IMR-90 (cell line): ENCODE results near the gene CRNN. TPM values are rescaled to one million over a fixed set of nuclear protein-coding genes. Genes with fewer than 3 reads are reported as not detected.

Experiments
- ATAC-seq: fragments of 200-7000 bp; cut with Tn5 transposase; 2 replicates; pipeline ENCODE4 v1.9.1; 2020; ENCODE audit warnings: low read depth, mild to moderate bottlenecking, moderate library complexity
- BruUV-seq: library from RNA; stranded (reverse); fragments of 400-500 nt; replicated peaks from 2 replicates; lab custom pipeline; 2021; lab: Mats Ljungman, UMichigan
- CTCF ChIA-PET: fragments of 300-600 bp; formaldehyde crosslinking; extraction: SDS; loops from one replicate; lab custom pipeline; 2021; ENCODE audit warnings: antibody characterized with exemption; lab: Yijun Ruan, JAX
- POLR2A ChIA-PET: fragments of 300-600 bp; sonication (Branson Sonifier 250); formaldehyde crosslinking; loops from one replicate; lab custom pipeline; 2022; ENCODE audit warnings: antibody characterized with exemption; ENCODE audit not compliant: unreplicated experiment; lab: Charles Lee
- DNase-seq: peaks from one replicate; pipeline ENCODE4 v3.0.0; 2013
- H2AFZ ChIP-seq: replicated peaks from 2 replicates; pipeline ENCODE3; 2013; ENCODE audit warnings: low read length, mild to moderate bottlenecking; ENCODE audit not compliant: poor library complexity
- H2AK5ac ChIP-seq: 2 replicates; pipeline ENCODE4 v1.6.1; 2013; ENCODE audit warnings: low read depth, low read length, inconsistent platforms
- H2AK9ac ChIP-seq: replicated peaks from 2 replicates; pipeline ENCODE3; 2013; ENCODE audit warnings: mild to moderate bottlenecking, low read depth, low read length, moderate library complexity; ENCODE audit not compliant: poor library complexity
- H2BK120ac ChIP-seq: 2 replicates; pipeline ENCODE4 v1.6.1; 2013; ENCODE audit warnings: low read depth, low read length, inconsistent platforms
- H2BK15ac ChIP-seq: 3 replicates; pipeline ENCODE4 v1.6.1; 2013; ENCODE audit warnings: low read depth, low read length, inconsistent platforms
- H2BK20ac ChIP-seq: 2 replicates; pipeline ENCODE4 v1.6.1; 2013; ENCODE audit warnings: low read depth, mild to moderate bottlenecking, inconsistent platforms, low read length, moderate library complexity
- H2BK5ac ChIP-seq: 2 replicates; pipeline ENCODE4 v1.6.1; 2013; ENCODE audit warnings: mild to moderate bottlenecking, low read depth, low read length, inconsistent platforms; ENCODE audit not compliant: poor library complexity, severe bottlenecking
- H3K14ac ChIP-seq: replicated peaks from 2 replicates; pipeline ENCODE4 v1.6.1; 2013; ENCODE audit warnings: low read depth, low read length, inconsistent platforms
- H3K18ac ChIP-seq: 2 replicates; pipeline ENCODE4 v1.6.1; 2013; ENCODE audit warnings: low read depth, low read length, control low read depth
- H3K23ac ChIP-seq: 2 replicates; pipeline ENCODE4 v1.6.1; 2013; ENCODE audit warnings: low read depth, low read length, inconsistent platforms
- H3K27ac ChIP-seq: 2 replicates; pipeline ENCODE4 v1.5.1; 2013; ENCODE audit warnings: mild to moderate bottlenecking, control low read depth, low read length; ENCODE audit not compliant: insufficient read depth
- H3K27me3 ChIP-seq: 2 replicates; pipeline ENCODE4 v1.6.1; 2013; ENCODE audit warnings: low read length; ENCODE audit not compliant: control insufficient read depth, insufficient read depth
- H3K36me3 ChIP-seq: 2 replicates; pipeline ENCODE4 v1.6.1; 2013; ENCODE audit warnings: low read length, mixed read lengths; ENCODE audit not compliant: control insufficient read depth, insufficient read depth
- H3K4ac ChIP-seq: 2 replicates; pipeline ENCODE4 v1.6.1; 2013; ENCODE audit warnings: low read depth, low read length, inconsistent platforms
- H3K4me1 ChIP-seq: 2 replicates; pipeline ENCODE4 v1.6.1; 2013; ENCODE audit warnings: low read length, mixed read lengths; ENCODE audit not compliant: control insufficient read depth, insufficient read depth
- H3K4me2 ChIP-seq: 2 replicates; pipeline ENCODE4 v1.6.1; 2013; ENCODE audit warnings: low read depth, mild to moderate bottlenecking, control low read depth, low read length, moderate library complexity
- H3K4me3 ChIP-seq: 2 replicates; pipeline ENCODE4 v1.5.1; 2013; ENCODE audit warnings: low read depth, mild to moderate bottlenecking, control low read depth, low read length, moderate library complexity; ENCODE audit not compliant: insufficient read depth
- H3K56ac ChIP-seq: 2 replicates; pipeline ENCODE4 v1.6.1; 2013; ENCODE audit warnings: low read length, inconsistent platforms; ENCODE audit not compliant: insufficient read depth; ENCODE audit errors: extremely low read depth
- H3K79me1 ChIP-seq, 2 experiments: 2 replicates each; pipeline ENCODE4 v1.6.1; 2013; ENCODE audit warnings: low read length in 2 of 2, inconsistent platforms in 1 of 2, low read depth in 1 of 2
- H3K9ac ChIP-seq: 2 replicates; pipeline ENCODE4 v1.6.1; 2013; ENCODE audit warnings: low read depth, low read length, control low read depth
- H3K9me1 ChIP-seq: 2 replicates; pipeline ENCODE4 v1.6.1; 2013; ENCODE audit warnings: low read length, inconsistent platforms; ENCODE audit not compliant: insufficient read depth
- H3K9me3 ChIP-seq: 2 replicates; pipeline ENCODE4 v1.6.1; 2013; ENCODE audit warnings: low read length; ENCODE audit not compliant: control insufficient read depth, insufficient read depth
- H4K20me1 ChIP-seq: 2 replicates; pipeline ENCODE4 v1.6.1; 2013; ENCODE audit warnings: low read length, inconsistent platforms; ENCODE audit not compliant: insufficient read depth
- H4K5ac ChIP-seq: 2 replicates; pipeline ENCODE4 v1.6.1; 2013; ENCODE audit warnings: mild to moderate bottlenecking, low read depth, low read length, control low read depth
- H4K8ac ChIP-seq, 2 experiments: 2 replicates each; pipeline ENCODE4 v1.6.1; 2013; ENCODE audit warnings: low read depth in 2 of 2, low read length in 2 of 2, control low read depth in 1 of 2, inconsistent platforms in 1 of 2
- H4K91ac ChIP-seq: 2 replicates; pipeline ENCODE4 v1.6.1; 2013; ENCODE audit warnings: low read depth, low read length, inconsistent platforms; ENCODE audit not compliant: insufficient read depth
- CEBPB ChIP-seq: IDR thresholded peaks from 2 replicates; pipeline ENCODE4 v1.6.1; 2012; ENCODE audit warnings: low read depth, low read length, improper control_type of control experiment
- CHD1 ChIP-seq: IDR thresholded peaks from 2 replicates; pipeline ENCODE4 v1.6.1; 2012; ENCODE audit warnings: low read depth, low read length, improper control_type of control experiment
- CTCF ChIP-seq: conservative IDR thresholded peaks from 2 replicates; pipeline ENCODE4 v1.5.1; 2012; ENCODE audit warnings: mild to moderate bottlenecking, low read depth, low read length, improper control_type of control experiment
- ELK1 ChIP-seq: fragments of 150-350 bp; IDR thresholded peaks from 2 replicates; pipeline ENCODE4 v1.6.1; 2016; ENCODE audit warnings: low read depth, mild to moderate bottlenecking, low read length, moderate library complexity, borderline replicate concordance
- MAFK ChIP-seq: IDR thresholded peaks from 2 replicates; pipeline ENCODE4 v1.6.1; 2012; ENCODE audit warnings: low read depth, low read length, improper control_type of control experiment
- MAZ ChIP-seq: IDR thresholded peaks from 2 replicates; pipeline ENCODE4 v1.6.1; 2012; ENCODE audit warnings: low read depth, mild to moderate bottlenecking, low read length, improper control_type of control experiment, moderate library complexity, borderline replicate concordance
- MXI1 ChIP-seq: IDR thresholded peaks from 2 replicates; pipeline ENCODE4 v1.6.1; 2012; ENCODE audit warnings: low read depth, mild to moderate bottlenecking, low read length, moderate library complexity, borderline replicate concordance
- NFE2L2 ChIP-seq: fragments of 150-350 bp; IDR thresholded peaks from 2 replicates; pipeline ENCODE4 v1.6.1; 2016; ENCODE audit warnings: low read depth, mild to moderate bottlenecking, low read length
- POLR2A ChIP-seq: IDR thresholded peaks from 2 replicates; pipeline ENCODE4 v1.6.1; 2012; ENCODE audit warnings: mild to moderate bottlenecking, low read depth, low read length
- RAD21 ChIP-seq: IDR thresholded peaks from 2 replicates; pipeline ENCODE4 v1.6.1; 2012; ENCODE audit warnings: low read length, improper control_type of control experiment
- RCOR1 ChIP-seq: IDR thresholded peaks from 2 replicates; pipeline ENCODE4 v1.6.1; 2012; ENCODE audit warnings: mild to moderate bottlenecking, low read length, improper control_type of control experiment; ENCODE audit not compliant: insufficient replicate concordance
- RFX5 ChIP-seq: IDR thresholded peaks from 2 replicates; pipeline ENCODE4 v1.8.0; 2012; ENCODE audit warnings: low read depth, mild to moderate bottlenecking, low read length, moderate library complexity
- SMC3 ChIP-seq: fragments of 150-350 bp; IDR thresholded peaks from 2 replicates; pipeline ENCODE4 v1.6.1; 2016; ENCODE audit warnings: low read depth, mild to moderate bottlenecking, antibody characterized with exemption, low read length, moderate library complexity
- USF2 ChIP-seq: fragments of 150-350 bp; IDR thresholded peaks from 2 replicates; pipeline ENCODE4 v1.6.1; 2017; ENCODE audit warnings: mild to moderate bottlenecking, antibody characterized with exemption, low read length, low read depth
- WGBS, 2 experiments: methylation state at CpG; one replicate each; pipeline versions ENCODE4 v1.1.5 to v1.1.7; 2013; ENCODE audit warnings: missing lambda C conversion rate in 2 of 2; ENCODE audit not compliant: insufficient read length in 1 of 2; ENCODE audit errors: extremely low coverage in 2 of 2; 5-methylcytosine and 5-hydroxymethylcytosine counted together
- dilution Hi-C: fragments of 300-500 bp; cut with HindIII; formaldehyde crosslinking; loops from one replicate; pipeline ENCODE4 v1.14.3; 2018; ENCODE audit warnings: low sequenced_read_pairs; ENCODE audit not compliant: unreplicated experiment
- in situ Hi-C: fragments of 300-500 bp; cut with MboI; formaldehyde crosslinking; loops from 3 replicates; pipeline ENCODE4 v1.14.3; 2019; ENCODE audit warnings: low sequenced_read_pairs, inconsistent platforms, mixed read lengths
- intact Hi-C: fragments of 100-400 bp; cut with micrococcal nuclease; formaldehyde crosslinking; loops from 2 replicates; pipeline ENCODE4 v1.10.0; 2022
- polyA plus RNA-seq, 3 experiments: library from polyadenylated mRNA; depleted of rRNA; stranded (reverse); fragments of >200 nt; gene quantifications; 2 replicates each; pipeline ENCODE4 v1.2.3, GENCODE V29; 2012; ENCODE audit warnings: low replicate concordance in 1 of 3
- total RNA-seq: library from RNA; depleted of rRNA; stranded (reverse); fragments of >200 nt; gene quantifications from 2 replicates; pipeline ENCODE4 v1.2.3, GENCODE V29; 2012

CRNN gene
- total and polyA plus RNA-seq, 2 of the 4 experiments (the other 2 are of a cell fraction): not detected

- BruUV-seq: no TSS peak
- no peak overlapping the region for H3K4me3 ChIP-seq
- H3K9ac ChIP-seq: no peak overlapping the region
- H3K79me1 ChIP-seq: no peaks in the 10 kb centered on the region
- ChIA-PET POLR2A (no interaction called here), CTCF (no interaction called here)
- H3K4me2 ChIP-seq: no peak overlapping the region
- in situ Hi-C loops (no loop called here), dilution Hi-C loops (no loop called here), intact Hi-C loops (loop anchor here (5.0 kb wide), 1 partner anchor 110 kb away; no protein-coding TSS in a partner anchor)
- no peak overlapping the region for H2BK5ac ChIP-seq
- no peak overlapping the region for H3K4ac ChIP-seq
- no peak overlapping the region for H4K8ac ChIP-seq
- no peak overlapping the region for H3K23ac ChIP-seq
- no peaks in the 10 kb centered on the region for H3K9me3 ChIP-seq
- no peak overlapping the region for H3K56ac ChIP-seq
- WGBS, 2 experiments: no CpG with 5 or more reads among the region's 1 CpG
- H2AK5ac ChIP-seq: no peak overlapping the region
- no peak overlapping the region for H4K91ac ChIP-seq
- H4K5ac ChIP-seq: no peak overlapping the region
- H4K20me1 ChIP-seq: no peaks in the 10 kb centered on the region
- H2BK20ac ChIP-seq: no peak overlapping the region
- no peak for ATAC-seq
- no peak for DNase-seq
- TF ChIP-seq CEBPB (no peak), USF2 (no peak), MXI1 (no peak), RFX5 (no peak), SMC3 (no peak), POLR2A (no peak), CTCF (no peak), RAD21 (no peak), MAFK (no peak), RCOR1 (no peak), CHD1 (no peak), ELK1 (no peak), MAZ (no peak), NFE2L2 (no peak)
- no peak overlapping the region for H3K27ac ChIP-seq
- H3K14ac ChIP-seq: no peak overlapping the region
- H2BK120ac ChIP-seq: no peak overlapping the region
- H3K27me3 ChIP-seq: no peaks in the 10 kb centered on the region
- H2AFZ ChIP-seq: no peak overlapping the region
- no peak overlapping the region for H3K18ac ChIP-seq
- no peaks in the 10 kb centered on the region for H3K36me3 ChIP-seq
- H2AK9ac ChIP-seq: no peak overlapping the region
- H3K9me1 ChIP-seq: no peaks in the 10 kb centered on the region
- no peak overlapping the region for H2BK15ac ChIP-seq
- H3K4me1 ChIP-seq: no peaks in the 10 kb centered on the region
These were observed 43.0 kb upstream of the CRNN start for GRCh38 chr1:152457071-152457470.
